WERI-Rb-1 (cell line): ENCODE results near the gene MEF2C.

ENCODE experiments used
- DNase-seq: peaks from one replicate; pipeline ENCODE4 v3.0.0-alpha.2; 2020
- H3K27ac ChIP-seq: fragments of 250-450 bp; sonication (Bioruptor Pico); 2 replicates; pipeline ENCODE4 v1.5.1; 2020; ENCODE audit warnings: mild to moderate bottlenecking, moderate library complexity
- H3K27me3 ChIP-seq: fragments of 250-450 bp; sonication (Bioruptor Pico); 2 replicates; pipeline ENCODE4 v1.5.1; 2021; ENCODE audit warnings: mild to moderate bottlenecking, low read depth, moderate library complexity; ENCODE audit not compliant: insufficient read depth, severe bottlenecking
- H3K36me3 ChIP-seq: fragments of 250-450 bp; sonication (Bioruptor Pico); 2 replicates; pipeline ENCODE4 v1.5.1; 2020; ENCODE audit warnings: mild to moderate bottlenecking, moderate library complexity
- H3K4me3 ChIP-seq: 2 replicates; pipeline ENCODE4 v1.5.1; 2011; ENCODE audit warnings: low read depth, mild to moderate bottlenecking, control low read depth, low read length
- H3K9me3 ChIP-seq: fragments of 250-450 bp; sonication (Bioruptor Pico); 2 replicates; pipeline ENCODE4 v1.5.1; 2021; ENCODE audit warnings: mild to moderate bottlenecking, moderate library complexity; ENCODE audit not compliant: severe bottlenecking
- TF ChIP-seq, protein P1 (sequence below): IDR thresholded peaks from 2 replicates; pipeline ENCODE4 v1.5.1; 2011; ENCODE audit warnings: low read depth, mild to moderate bottlenecking, control low read depth, inconsistent platforms, low read length

The MEF2C gene

GRCh38 chr5:88899096-88899737, 16.2 kb upstream of the MEF2C start:
- Histone ChIP-seq H3K27me3 (no peaks in the 10 kb centered on the region), H3K27ac (no peak overlapping the region), H3K4me3 (no peak overlapping the region), H3K9me3 (no peaks in the 10 kb centered on the region), H3K36me3 (no peaks in the 10 kb centered on the region)
- TF ChIP-seq, protein P1, sequence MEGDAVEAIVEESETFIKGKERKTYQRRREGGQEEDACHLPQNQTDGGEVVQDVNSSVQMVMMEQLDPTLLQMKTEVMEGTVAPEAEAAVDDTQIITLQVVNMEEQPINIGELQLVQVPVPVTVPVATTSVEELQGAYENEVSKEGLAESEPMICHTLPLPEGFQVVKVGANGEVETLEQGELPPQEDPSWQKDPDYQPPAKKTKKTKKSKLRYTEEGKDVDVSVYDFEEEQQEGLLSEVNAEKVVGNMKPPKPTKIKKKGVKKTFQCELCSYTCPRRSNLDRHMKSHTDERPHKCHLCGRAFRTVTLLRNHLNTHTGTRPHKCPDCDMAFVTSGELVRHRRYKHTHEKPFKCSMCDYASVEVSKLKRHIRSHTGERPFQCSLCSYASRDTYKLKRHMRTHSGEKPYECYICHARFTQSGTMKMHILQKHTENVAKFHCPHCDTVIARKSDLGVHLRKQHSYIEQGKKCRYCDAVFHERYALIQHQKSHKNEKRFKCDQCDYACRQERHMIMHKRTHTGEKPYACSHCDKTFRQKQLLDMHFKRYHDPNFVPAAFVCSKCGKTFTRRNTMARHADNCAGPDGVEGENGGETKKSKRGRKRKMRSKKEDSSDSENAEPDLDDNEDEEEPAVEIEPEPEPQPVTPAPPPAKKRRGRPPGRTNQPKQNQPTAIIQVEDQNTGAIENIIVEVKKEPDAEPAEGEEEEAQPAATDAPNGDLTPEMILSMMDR, result no peak
- DNase-seq, result no peak

DNA sequence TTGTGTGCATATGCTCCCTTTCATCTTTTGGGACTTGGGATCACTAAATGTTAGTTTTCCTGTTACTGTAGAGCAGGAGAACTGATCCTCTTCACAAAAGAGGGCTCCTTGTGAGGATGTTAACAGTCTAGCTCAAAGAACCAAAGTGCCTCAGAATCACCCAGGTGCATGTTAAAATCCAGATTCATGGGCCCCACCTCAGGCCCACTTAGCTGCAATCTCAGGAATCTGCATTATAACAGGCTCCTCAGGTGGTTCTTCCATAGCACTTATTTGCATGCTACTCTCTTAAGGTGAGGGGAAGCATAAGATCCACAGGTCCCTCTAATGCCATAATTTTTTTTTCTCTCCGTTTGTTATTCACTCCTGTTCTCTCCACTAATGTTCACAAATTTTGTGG, 14.8 kb upstream of the MEF2C start:
- Histone ChIP-seq H3K27ac (no peak overlapping the region), H3K4me3 (no peak overlapping the region), H3K36me3 (no peaks in the 10 kb centered on the region), H3K27me3 (no peaks in the 10 kb centered on the region), H3K9me3 (no peaks in the 10 kb centered on the region)
- TF ChIP-seq, protein P1, result no peak
- DNase-seq, result no peak

DNA sequence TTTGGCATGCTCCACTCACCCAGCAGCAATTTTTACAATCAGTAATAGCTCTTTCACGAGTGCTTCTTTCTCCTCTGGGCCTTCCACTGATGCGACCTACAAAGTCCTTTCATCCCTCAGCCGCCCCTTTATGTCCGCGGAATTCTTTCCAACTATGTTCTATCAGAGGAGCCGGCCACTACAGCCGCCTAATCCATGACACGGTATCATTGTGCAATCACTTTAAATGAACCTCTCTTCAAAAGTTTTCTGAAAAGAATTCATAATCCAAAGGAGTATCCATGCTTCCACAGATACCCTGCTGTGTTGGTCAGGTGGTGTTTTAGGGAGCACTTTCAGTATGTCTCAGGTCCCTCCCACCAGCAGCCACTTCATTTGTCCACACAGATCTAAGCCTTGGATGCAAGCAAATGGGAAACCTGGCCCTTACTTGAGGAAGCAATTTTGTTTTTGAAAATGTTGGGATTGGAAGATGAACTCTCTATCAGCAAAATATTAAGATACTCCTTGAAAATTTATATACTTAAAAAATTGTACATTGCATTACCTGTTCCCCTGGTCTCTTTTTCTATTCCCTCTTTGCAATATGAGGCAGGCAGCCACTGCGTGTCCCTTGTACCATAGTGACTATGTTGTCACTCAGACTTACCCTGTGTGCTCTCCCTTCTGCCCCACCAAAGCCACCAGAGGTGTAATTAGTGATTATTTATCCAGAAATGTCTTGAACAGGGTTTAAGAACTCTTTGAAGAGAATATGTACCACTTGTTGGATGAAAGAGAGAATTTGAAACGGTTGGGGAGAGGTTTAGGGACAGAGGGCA, 12.9 kb upstream of the MEF2C start:
- Histone ChIP-seq H3K4me3 (no peak overlapping the region), H3K9me3 (no peaks in the 10 kb centered on the region), H3K27me3 (no peaks in the 10 kb centered on the region), H3K36me3 (no peaks in the 10 kb centered on the region), H3K27ac (no peak overlapping the region)
- no peak for DNase-seq
- TF ChIP-seq, protein P1, result no peak

GRCh38 chr5:88892669-88893068, 9.7 kb upstream of the MEF2C start:
- H3K27me3 ChIP-seq, result no peaks in the 10 kb centered on the region
- no peaks in the 10 kb centered on the region for H3K36me3 ChIP-seq
- no peak overlapping the region for H3K4me3 ChIP-seq
- TF ChIP-seq, protein P1, result no peak
- H3K9me3 ChIP-seq, result no peaks in the 10 kb centered on the region
- H3K27ac ChIP-seq, result no peak overlapping the region
- no peak for DNase-seq

- no peak for DNase-seq
- Histone ChIP-seq H3K27ac (no peak overlapping the region), H3K36me3 (no peaks in the 10 kb centered on the region), H3K4me3 (no peak overlapping the region), H3K27me3 (no peaks in the 10 kb centered on the region), H3K9me3 (no peaks in the 10 kb centered on the region)
- TF ChIP-seq, protein P1, result no peak
Observed at GRCh38 chr5:88890070-88890781, 7.2 kb upstream of the MEF2C start.
